HL-60 (cell line): Measurements from ENCODE around the gene CHML.
A peak's percentile ranks its signal among the peaks of the same experiment; 100 is the strongest.

Experiments
- DNase-seq, 2 experiments: peaks; one replicate each; pipeline ENCODE4 v3.0.0-alpha.2; 2010 to 2020; ENCODE audit warnings: low read depth in 1 of 2, low spot score in 1 of 2
- H3K27ac ChIP-seq: fragments of 250-450 bp; sonication (Bioruptor Pico); replicated peaks from 2 replicates; pipeline ENCODE4 v1.5.1; 2020; ENCODE audit warnings: mild to moderate bottlenecking, moderate library complexity
- H3K27me3 ChIP-seq: fragments of 250-450 bp; sonication (Bioruptor Pico); 2 replicates; pipeline ENCODE4 v1.5.1; 2021; ENCODE audit warnings: mild to moderate bottlenecking, moderate library complexity; ENCODE audit not compliant: insufficient read depth, poor library complexity, severe bottlenecking
- H3K4me3 ChIP-seq: replicated peaks from 2 replicates; pipeline ENCODE4 v1.5.1; 2011; ENCODE audit warnings: mild to moderate bottlenecking, control low read depth, low read length; ENCODE audit not compliant: insufficient read depth
- GABPA ChIP-seq: IDR thresholded peaks from 2 replicates; pipeline ENCODE4 v1.6.1; 2012; ENCODE audit warnings: low read depth
- POLR2AphosphoS5 ChIP-seq: IDR thresholded peaks from 2 replicates; pipeline ENCODE4 v1.6.1; 2012; ENCODE audit warnings: low read depth
- SPI1 ChIP-seq: IDR thresholded peaks from 2 replicates; pipeline ENCODE4 v1.6.1; 2012; ENCODE audit warnings: low read depth, mild to moderate bottlenecking, borderline replicate concordance
- TF ChIP-seq, protein P1 (sequence below): IDR thresholded peaks from one replicate; pipeline ENCODE4 v1.5.1; 2011; ENCODE audit warnings: low read length, control low read depth, inconsistent platforms; ENCODE audit not compliant: insufficient read depth
- TF ChIP-seq, protein P2 (sequence below): IDR thresholded peaks from 2 replicates; pipeline ENCODE4 v1.6.1; 2012; ENCODE audit warnings: low read depth; ENCODE audit not compliant: insufficient replicate concordance

Gene CHML

DNA sequence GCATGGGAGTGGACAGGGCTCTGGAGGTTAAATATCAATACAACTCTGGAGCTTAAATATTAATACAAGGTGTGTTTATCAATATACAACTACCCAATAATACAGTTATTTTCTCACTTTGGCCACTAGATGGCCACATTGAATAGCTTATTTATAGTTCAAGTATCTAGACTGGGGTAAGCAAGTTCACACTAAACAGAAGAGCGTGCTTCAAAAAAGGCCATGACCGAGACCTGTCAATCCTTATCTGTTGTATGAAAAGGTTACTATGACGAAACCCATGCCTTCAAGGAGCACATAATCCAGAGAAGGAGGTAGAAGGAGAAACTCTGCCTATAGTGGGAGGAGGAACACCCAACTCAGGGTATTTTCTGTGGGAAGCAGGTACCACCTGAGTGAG lies 29.1 kb downstream of the CHML start:
- TF ChIP-seq, protein P1, sequence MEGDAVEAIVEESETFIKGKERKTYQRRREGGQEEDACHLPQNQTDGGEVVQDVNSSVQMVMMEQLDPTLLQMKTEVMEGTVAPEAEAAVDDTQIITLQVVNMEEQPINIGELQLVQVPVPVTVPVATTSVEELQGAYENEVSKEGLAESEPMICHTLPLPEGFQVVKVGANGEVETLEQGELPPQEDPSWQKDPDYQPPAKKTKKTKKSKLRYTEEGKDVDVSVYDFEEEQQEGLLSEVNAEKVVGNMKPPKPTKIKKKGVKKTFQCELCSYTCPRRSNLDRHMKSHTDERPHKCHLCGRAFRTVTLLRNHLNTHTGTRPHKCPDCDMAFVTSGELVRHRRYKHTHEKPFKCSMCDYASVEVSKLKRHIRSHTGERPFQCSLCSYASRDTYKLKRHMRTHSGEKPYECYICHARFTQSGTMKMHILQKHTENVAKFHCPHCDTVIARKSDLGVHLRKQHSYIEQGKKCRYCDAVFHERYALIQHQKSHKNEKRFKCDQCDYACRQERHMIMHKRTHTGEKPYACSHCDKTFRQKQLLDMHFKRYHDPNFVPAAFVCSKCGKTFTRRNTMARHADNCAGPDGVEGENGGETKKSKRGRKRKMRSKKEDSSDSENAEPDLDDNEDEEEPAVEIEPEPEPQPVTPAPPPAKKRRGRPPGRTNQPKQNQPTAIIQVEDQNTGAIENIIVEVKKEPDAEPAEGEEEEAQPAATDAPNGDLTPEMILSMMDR, result peak; percentile 28
- TF ChIP-seq, protein P2, sequence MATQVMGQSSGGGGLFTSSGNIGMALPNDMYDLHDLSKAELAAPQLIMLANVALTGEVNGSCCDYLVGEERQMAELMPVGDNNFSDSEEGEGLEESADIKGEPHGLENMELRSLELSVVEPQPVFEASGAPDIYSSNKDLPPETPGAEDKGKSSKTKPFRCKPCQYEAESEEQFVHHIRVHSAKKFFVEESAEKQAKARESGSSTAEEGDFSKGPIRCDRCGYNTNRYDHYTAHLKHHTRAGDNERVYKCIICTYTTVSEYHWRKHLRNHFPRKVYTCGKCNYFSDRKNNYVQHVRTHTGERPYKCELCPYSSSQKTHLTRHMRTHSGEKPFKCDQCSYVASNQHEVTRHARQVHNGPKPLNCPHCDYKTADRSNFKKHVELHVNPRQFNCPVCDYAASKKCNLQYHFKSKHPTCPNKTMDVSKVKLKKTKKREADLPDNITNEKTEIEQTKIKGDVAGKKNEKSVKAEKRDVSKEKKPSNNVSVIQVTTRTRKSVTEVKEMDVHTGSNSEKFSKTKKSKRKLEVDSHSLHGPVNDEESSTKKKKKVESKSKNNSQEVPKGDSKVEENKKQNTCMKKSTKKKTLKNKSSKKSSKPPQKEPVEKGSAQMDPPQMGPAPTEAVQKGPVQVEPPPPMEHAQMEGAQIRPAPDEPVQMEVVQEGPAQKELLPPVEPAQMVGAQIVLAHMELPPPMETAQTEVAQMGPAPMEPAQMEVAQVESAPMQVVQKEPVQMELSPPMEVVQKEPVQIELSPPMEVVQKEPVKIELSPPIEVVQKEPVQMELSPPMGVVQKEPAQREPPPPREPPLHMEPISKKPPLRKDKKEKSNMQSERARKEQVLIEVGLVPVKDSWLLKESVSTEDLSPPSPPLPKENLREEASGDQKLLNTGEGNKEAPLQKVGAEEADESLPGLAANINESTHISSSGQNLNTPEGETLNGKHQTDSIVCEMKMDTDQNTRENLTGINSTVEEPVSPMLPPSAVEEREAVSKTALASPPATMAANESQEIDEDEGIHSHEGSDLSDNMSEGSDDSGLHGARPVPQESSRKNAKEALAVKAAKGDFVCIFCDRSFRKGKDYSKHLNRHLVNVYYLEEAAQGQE, result no peak
- no peak overlapping the region for H3K4me3 ChIP-seq
- peak in 1 of 2 experiments; percentile 44 for DNase-seq
- H3K27ac ChIP-seq, result no peak overlapping the region
- no peaks in the 10 kb centered on the region for H3K27me3 ChIP-seq

DNA sequence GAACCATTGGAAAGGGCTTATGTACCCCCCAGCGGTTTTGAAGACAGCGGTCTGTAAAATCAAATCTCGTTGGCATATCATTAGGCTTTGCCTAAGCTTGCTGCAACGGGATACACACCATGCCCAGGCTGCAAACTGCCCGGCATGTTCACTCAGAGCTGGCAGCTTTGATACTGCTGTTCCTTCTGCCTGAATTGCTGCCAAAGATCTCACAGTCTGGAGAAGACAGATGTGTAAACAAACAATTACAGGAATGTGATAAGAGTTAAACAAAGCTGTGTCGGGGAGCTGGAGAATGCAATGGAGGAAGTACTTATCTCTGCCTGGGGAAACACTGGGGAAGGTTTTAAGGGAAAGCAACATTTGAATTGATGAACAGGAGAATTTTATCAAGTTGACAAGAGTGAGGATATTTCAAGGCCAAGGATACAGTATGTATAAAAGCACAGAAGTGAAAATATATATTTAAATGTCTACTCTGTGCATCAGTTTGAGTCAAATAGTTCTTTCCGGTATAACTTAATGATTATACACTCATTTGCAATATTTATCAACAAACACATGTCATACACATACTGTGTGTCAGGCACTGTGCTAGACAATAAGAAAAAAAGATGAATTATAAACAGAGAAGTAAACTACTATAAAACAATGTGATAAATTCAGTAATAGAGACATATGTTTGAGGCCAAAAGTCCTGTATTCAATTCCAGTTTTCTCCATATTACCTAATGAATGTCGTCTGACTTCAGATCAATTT lies 29.9 kb downstream of the CHML start:
- DNase-seq, result no peak
- no peak for TF ChIP-seq POLR2AphosphoS5
- TF ChIP-seq, protein P2, result no peak
- no peak for TF ChIP-seq GABPA
- no peak for TF ChIP-seq SPI1
- TF ChIP-seq, protein P1, result no peak
- no peak overlapping the region for H3K27ac ChIP-seq

DNA sequence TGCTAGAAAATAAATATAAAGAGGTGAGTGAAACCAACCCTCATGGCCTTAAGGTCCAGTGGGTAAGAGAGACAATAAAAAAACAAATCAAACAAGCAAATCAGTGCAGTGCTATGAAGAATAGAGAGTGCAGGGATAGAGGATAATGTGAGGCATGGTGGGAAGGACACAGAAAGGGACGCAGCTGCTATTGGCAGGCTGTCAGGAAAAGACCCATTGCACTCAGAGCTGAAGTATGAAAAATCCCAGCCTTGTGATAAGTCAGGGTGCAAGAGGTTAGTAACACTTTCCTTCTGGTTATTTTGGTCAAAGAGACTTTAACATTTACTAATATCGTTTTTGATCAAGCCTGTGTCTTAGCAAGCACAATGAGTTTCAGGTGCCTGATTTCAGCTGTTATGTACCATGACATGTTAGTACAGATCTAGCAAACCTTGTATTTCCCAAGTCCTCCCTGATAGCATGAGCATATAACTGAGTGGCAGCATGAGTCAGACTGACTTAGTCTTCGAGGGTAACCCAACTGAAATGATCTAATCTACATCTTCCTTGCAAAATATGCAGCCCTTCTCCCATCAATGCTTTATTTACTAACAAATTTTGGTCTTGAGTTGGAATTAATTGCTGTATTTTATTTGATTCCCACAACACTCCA lies 31.7 kb downstream of the CHML start:
- Histone ChIP-seq H3K4me3 (no peak overlapping the region), H3K27me3 (no peaks in the 10 kb centered on the region), H3K27ac (no peak overlapping the region)
- no peak for DNase-seq
- TF ChIP-seq, protein P2, result no peak
- TF ChIP-seq, protein P1, result no peak
- TF ChIP-seq SPI1, result no peak
- no peak for TF ChIP-seq GABPA

More for the DNA sequence above, 29.9 kb downstream of the CHML start:
- Histone ChIP-seq H3K4me3 (no peak overlapping the region), H3K27me3 (no peaks in the 10 kb centered on the region)
